H1 (cell line): ENCODE results near the gene KBTBD13. TPM values are rescaled to one million over a fixed set of nuclear protein-coding genes. Genes with fewer than 3 reads are reported as not detected.

ENCODE experiments used
- CTCF ChIA-PET: fragments of 300-600 bp; sonication (Branson Sonifier 250); formaldehyde crosslinking; loops from one replicate; lab custom pipeline; 2021; ENCODE audit not compliant: partially characterized antibody; lab: Charles Lee
- POLR2A ChIA-PET: fragments of 300-600 bp; sonication (Branson Sonifier 250); formaldehyde crosslinking; loops from one replicate; lab custom pipeline; 2021; ENCODE audit warnings: inconsistent platforms; ENCODE audit not compliant: partially characterized antibody; lab: Charles Lee
- DNase-seq, 2 experiments: peaks; one replicate each; pipeline versions ENCODE4 v3.0.0 to v3.0.0-alpha.2; 2010 to 2022; ENCODE audit warnings: low spot score in 2 of 2, low read depth in 1 of 2, mixed read lengths in 1 of 2
- FAIRE-seq: peaks from 2 replicates; lab custom pipeline; 2011; peaks lifted over from hg19 to GRCh38; lab: Jason Lieb, UNC
- H2AFZ ChIP-seq: 2 replicates; pipeline ENCODE4 v1.8.1; 2012; ENCODE audit warnings: low read length, inconsistent platforms
- H2AK5ac ChIP-seq: 2 replicates; pipeline ENCODE4 v1.6.1; 2013; ENCODE audit warnings: low read depth, low read length
- H2BK120ac ChIP-seq: replicated peaks from 2 replicates; pipeline ENCODE3; 2013; ENCODE audit warnings: low read depth, low read length, inconsistent platforms
- H2BK12ac ChIP-seq: 2 replicates; pipeline ENCODE4 v1.6.1; 2013; ENCODE audit warnings: low read depth, low read length
- H2BK15ac ChIP-seq: 2 replicates; pipeline ENCODE4 v1.6.1; 2013; ENCODE audit warnings: low read length
- H2BK20ac ChIP-seq: 2 replicates; pipeline ENCODE4 v1.6.1; 2013; ENCODE audit warnings: low read length
- H2BK5ac ChIP-seq: 2 replicates; pipeline ENCODE4 v1.6.1; 2013; ENCODE audit warnings: low read depth, low read length
- H3K14ac ChIP-seq: 2 replicates; pipeline ENCODE4 v1.6.1; 2013; ENCODE audit warnings: inconsistent platforms; ENCODE audit not compliant: insufficient read length
- H3K18ac ChIP-seq: 2 replicates; pipeline ENCODE4 v1.6.1; 2013; ENCODE audit warnings: low read length; ENCODE audit errors: extremely low read depth
- H3K23ac ChIP-seq: 2 replicates; pipeline ENCODE4 v1.6.1; 2013; ENCODE audit warnings: inconsistent platforms; ENCODE audit not compliant: insufficient read length
- H3K23me2 ChIP-seq: 2 replicates; pipeline ENCODE4 v1.6.1; 2013; ENCODE audit warnings: low read depth, low read length
- H3K27ac ChIP-seq: 2 replicates; pipeline ENCODE4 v1.6.1; 2011; ENCODE audit warnings: low read depth, low read length, inconsistent platforms
- H3K27me3 ChIP-seq, 4 experiments: replicated peaks in 1 of 4; 1 replicate in 1 of 4; 2 replicates in 3 of 4; pipeline versions ENCODE4 v1.6.1 to v1.8.1; 2011 to 2013; ENCODE audit warnings: low read length in 3 of 4, mild to moderate bottlenecking in 3 of 4, inconsistent platforms in 2 of 4, mixed read lengths in 2 of 4, moderate library complexity in 1 of 4; ENCODE audit not compliant: control insufficient read depth in 3 of 4, insufficient read depth in 3 of 4; ENCODE audit errors: extremely low read depth in 1 of 4
- H3K36me3 ChIP-seq, 4 experiments: 2 replicates each; pipeline versions ENCODE4 v1.6.1 to v1.8.1; 2011 to 2013; ENCODE audit warnings: mild to moderate bottlenecking in 4 of 4, low read length in 3 of 4, moderate library complexity in 2 of 4, control low read depth in 1 of 4, inconsistent platforms in 1 of 4; ENCODE audit not compliant: insufficient read depth in 4 of 4, control insufficient read depth in 2 of 4
- H3K4ac ChIP-seq: replicated peaks from 2 replicates; pipeline ENCODE3; 2013; ENCODE audit warnings: low read length, low read depth, mixed read lengths, inconsistent platforms; ENCODE audit not compliant: insufficient read length
- H3K4me1 ChIP-seq, 4 experiments: replicated peaks in 1 of 4; 1 replicate in 1 of 4; 2 replicates in 3 of 4; pipeline versions ENCODE4 v1.6.1 to v1.8.1; 2011 to 2013; ENCODE audit warnings: low read length in 3 of 4, inconsistent platforms in 2 of 4, mixed read lengths in 1 of 4; ENCODE audit not compliant: insufficient read depth in 4 of 4, control insufficient read depth in 3 of 4
- H3K4me2 ChIP-seq, 2 experiments: 2 replicates each; pipeline versions ENCODE4 v1.6.1 to v1.8.1; 2011 to 2013; ENCODE audit warnings: low read depth in 2 of 2, low read length in 2 of 2, control low read depth in 1 of 2, inconsistent platforms in 1 of 2, mild to moderate bottlenecking in 1 of 2; ENCODE audit not compliant: insufficient read depth in 1 of 2
- H3K4me3 ChIP-seq, 4 experiments: fragments of 200-600, 300-600 bp in 1 of 4; sonication (generic), shearing (Covaris generic), sonication (Bioruptor Twin) in 1 of 4; 2 replicates each; pipeline versions ENCODE4 v1.5.1 to v1.8.1; 2011 to 2016; ENCODE audit warnings: low read length in 4 of 4, low read depth in 3 of 4, control low read depth in 2 of 4, inconsistent platforms in 2 of 4, mild to moderate bottlenecking in 2 of 4, mixed read lengths in 1 of 4, moderate library complexity in 1 of 4; ENCODE audit not compliant: insufficient read depth in 2 of 4; ENCODE audit errors: extremely low read depth in 1 of 4
- H3K56ac ChIP-seq: replicated peaks from 2 replicates; pipeline ENCODE3; 2013; ENCODE audit warnings: low read depth, mild to moderate bottlenecking, mixed read lengths, low read length, inconsistent platforms; ENCODE audit not compliant: insufficient read length
- H3K79me1 ChIP-seq: 2 replicates; pipeline ENCODE4 v1.6.1; 2013; ENCODE audit warnings: low read depth, low read length, control low read depth
- H3K79me2 ChIP-seq, 2 experiments: 2 replicates each; pipeline versions ENCODE4 v1.6.1 to v1.8.1; 2012 to 2013; ENCODE audit warnings: low read length in 2 of 2, mild to moderate bottlenecking in 2 of 2, inconsistent platforms in 1 of 2; ENCODE audit not compliant: insufficient read depth in 2 of 2, control insufficient read depth in 1 of 2
- H3K9ac ChIP-seq, 4 experiments: replicated peaks in 1 of 4; 1 replicate in 1 of 4; 2 replicates in 3 of 4; pipeline versions ENCODE4 v1.6.1 to v1.8.1; 2011 to 2013; ENCODE audit warnings: low read depth in 3 of 4, low read length in 3 of 4, control low read depth in 2 of 4, mild to moderate bottlenecking in 2 of 4, moderate library complexity in 2 of 4, inconsistent platforms in 1 of 4; ENCODE audit errors: extremely low read depth in 1 of 4
- H3K9me3 ChIP-seq, 2 experiments: 2 replicates each; pipeline versions ENCODE4 v1.6.1 to v1.8.1; 2012 to 2013; ENCODE audit warnings: mild to moderate bottlenecking in 2 of 2, moderate library complexity in 2 of 2, control low read depth in 1 of 2, inconsistent platforms in 1 of 2, low read depth in 1 of 2, low read length in 1 of 2, mixed read lengths in 1 of 2; ENCODE audit not compliant: insufficient read depth in 2 of 2
- H4K20me1 ChIP-seq, 2 experiments: replicated peaks in 1 of 2; 2 replicates each; pipeline versions ENCODE3 to v1.8.1; 2011 to 2013; ENCODE audit warnings: inconsistent platforms in 2 of 2, low read length in 2 of 2, mild to moderate bottlenecking in 1 of 2; ENCODE audit not compliant: insufficient read depth in 2 of 2, control insufficient read depth in 1 of 2
- H4K5ac ChIP-seq: 2 replicates; pipeline ENCODE4 v1.6.1; 2013; ENCODE audit warnings: low read length, low read depth, mixed read lengths, inconsistent platforms; ENCODE audit not compliant: insufficient read length
- H4K8ac ChIP-seq: 2 replicates; pipeline ENCODE4 v1.8.0; 2013; ENCODE audit warnings: mild to moderate bottlenecking, moderate library complexity, low read length, inconsistent platforms; ENCODE audit not compliant: insufficient read depth; ENCODE audit errors: extremely low read depth
- H4K91ac ChIP-seq: replicated peaks from 2 replicates; pipeline ENCODE3; 2013; ENCODE audit warnings: low read length, mixed read lengths, inconsistent platforms; ENCODE audit not compliant: insufficient read length
- ATF2 ChIP-seq: IDR thresholded peaks from 2 replicates; pipeline ENCODE4 v1.6.1; 2012; ENCODE audit warnings: low read length, inconsistent platforms
- CEBPB ChIP-seq: IDR thresholded peaks from 2 replicates; pipeline ENCODE4 v1.6.1; 2012; ENCODE audit warnings: low read depth, low read length
- CHD1 ChIP-seq: IDR thresholded peaks from 2 replicates; pipeline ENCODE4 v1.6.1; 2012; ENCODE audit warnings: low read depth, low read length, improper control_type of control experiment
- FOSL1 ChIP-seq: IDR thresholded peaks from 2 replicates; pipeline ENCODE4 v1.6.1; 2011; ENCODE audit warnings: mild to moderate bottlenecking, low read depth, low read length, moderate library complexity; ENCODE audit not compliant: insufficient read depth
- NANOG ChIP-seq: IDR thresholded peaks from 2 replicates; pipeline ENCODE4 v1.6.1; 2011; ENCODE audit warnings: low read length, low read depth, mild to moderate bottlenecking, inconsistent platforms; ENCODE audit not compliant: insufficient read depth, poor library complexity, severe bottlenecking
- POLR2AphosphoS5 ChIP-seq: IDR thresholded peaks from 2 replicates; pipeline ENCODE4 v1.6.1; 2011; ENCODE audit warnings: low read depth, low read length
- POU5F1 ChIP-seq: IDR thresholded peaks from 2 replicates; pipeline ENCODE4 v1.6.1; 2011; ENCODE audit warnings: low read depth, mild to moderate bottlenecking, low read length, moderate library complexity
- RBBP5 ChIP-seq: IDR thresholded peaks from 2 replicates; pipeline ENCODE4 v1.7.1; 2012; ENCODE audit warnings: low read depth, mild to moderate bottlenecking, inconsistent platforms, low read length, moderate library complexity, borderline replicate concordance
- RFX5 ChIP-seq: IDR thresholded peaks from 2 replicates; pipeline ENCODE4 v1.6.1; 2011; ENCODE audit warnings: low read depth, low read length, improper control_type of control experiment, borderline replicate concordance
- SAP30 ChIP-seq: fragments of 300-600 bp; sonication (generic); IDR thresholded peaks from 2 replicates; pipeline ENCODE4 v1.7.1; 2012; ENCODE audit warnings: low read length, moderate library complexity, mild to moderate bottlenecking, inconsistent platforms; ENCODE audit not compliant: insufficient read depth, insufficient replicate concordance
- TAF1 ChIP-seq: IDR thresholded peaks from 2 replicates; pipeline ENCODE4 v1.6.1; 2011; ENCODE audit warnings: mild to moderate bottlenecking, low read depth, low read length
- TCF12 ChIP-seq: IDR thresholded peaks from 2 replicates; pipeline ENCODE4 v1.6.1; 2011; ENCODE audit warnings: low read depth, mild to moderate bottlenecking, low read length
- WGBS, 2 experiments: shearing (Covaris generic) in 1 of 2; methylation state at CpG; one replicate each; pipeline versions ENCODE4 v1.1.6 to v1.1.7; 2013 to 2015; ENCODE audit warnings: low lambda C conversion rate in 2 of 2, mixed read lengths in 2 of 2, inconsistent platforms in 1 of 2, low coverage in 1 of 2, missing lambda C conversion rate in 1 of 2; ENCODE audit not compliant: insufficient replicate concordance in 2 of 2, insufficient coverage in 1 of 2, insufficient read length in 1 of 2; ENCODE audit errors: extremely low coverage in 1 of 2, missing lambda C conversion rate in 1 of 2; 5-methylcytosine and 5-hydroxymethylcytosine counted together
- polyA plus RNA-seq, 7 experiments: library from polyadenylated mRNA; depleted of rRNA in 3 of 7; stranded (reverse) in 5 of 7; unstranded in 2 of 7; fragments of >200 nt in 5 of 7; fragments of 200-250 nt in 2 of 7; gene quantifications; 1 replicate in 5 of 7; 2 replicates in 1 of 7; 4 replicates in 1 of 7; pipeline versions ENCODE4 v1.2.1 to v1.2.3, GENCODE V29; 2011 to 2013; ENCODE audit warnings: missing spikeins in 2 of 7, mixed read lengths in 2 of 7
- total RNA-seq: library from RNA; stranded (reverse); fragmentation: NEBNext Ultra II Directional; extraction: Animal tissue kit (Norgen Biotek cat#: 25700); gene quantifications from 2 replicates; pipeline ENCODE4 v1.2.1, GENCODE V29; 2021

Gene KBTBD13
- total and polyA plus RNA-seq, 2 of the 8 experiments (the other 6 are each of a cell fraction or from before 2014, with no cell fraction given) = not detected

- ChIA-PET POLR2A (interaction anchor here (1.3 kb wide), 1 partner anchor 10 kb away, joined by 4 read pairs; no protein-coding TSS in a partner anchor), CTCF (interaction anchor here (3.7 to 32.9 kb wide), 3 partner anchors 13 to 39 kb away, joined by 18 to 1213 read pairs (median 82); partner anchors contain the start of genes RASL12 and SLC51B)
- DNase-seq (no peak), FAIRE-seq (no peak)
- H3K79me1 ChIP-seq = no peaks in the 10 kb centered on the region
- no peak overlapping the region for H3K4me2 ChIP-seq
- H2BK12ac ChIP-seq = no peak overlapping the region
- H3K56ac ChIP-seq = no peak overlapping the region
- no peaks in the 10 kb centered on the region; a peak in 1 of 4 replicates for H3K79me2 ChIP-seq
- no peak overlapping the region for H4K91ac ChIP-seq
- peaks cover 3% of the 10 kb centered on the region in 2 experiments; a peak in 2 of 4 replicates for H3K9me3 ChIP-seq
- H3K27ac ChIP-seq = no peak overlapping the region
- no peak overlapping the region for H2BK5ac ChIP-seq
- H3K18ac ChIP-seq = no peak overlapping the region
- H2AK5ac ChIP-seq = no peak overlapping the region
- no peak overlapping the region for H3K23ac ChIP-seq
- H3K4me1 ChIP-seq = peaks cover 3 to 12% (median 7%) of the 10 kb centered on the region in 4 experiments; a peak in 6 of 7 replicates
- no peak overlapping the region for H3K9ac ChIP-seq
- H2AFZ ChIP-seq = no peak overlapping the region
- 89% methylated on average over 3 of the region's 3 CpGs; no CpG with 5 or more reads in 1 of the 2 experiments for WGBS, 2 experiments
- H3K23me2 ChIP-seq = peaks cover under 1% of the 10 kb centered on the region; the same call in 1 of the 2 replicates
- no peaks in the 10 kb centered on the region for H3K36me3 ChIP-seq
- no peak overlapping the region for H4K5ac ChIP-seq
- H3K4me3 ChIP-seq = no peak overlapping the region
- H3K4ac ChIP-seq = no peak overlapping the region
- H2BK20ac ChIP-seq = no peak overlapping the region
- no peak overlapping the region for H2BK120ac ChIP-seq
- H3K27me3 ChIP-seq = peaks cover 0 to 1% (median under 1%) of the 10 kb centered on the region in 4 experiments; a peak in 2 of 7 replicates
- no peak overlapping the region for H4K8ac ChIP-seq
- no peaks in the 10 kb centered on the region for H4K20me1 ChIP-seq
- no peak overlapping the region for H2BK15ac ChIP-seq
- H3K14ac ChIP-seq = no peak overlapping the region
- no peak for TF ChIP-seq TAF1
- no peak for TF ChIP-seq CHD1
- TF ChIP-seq SAP30 = no peak
- TF ChIP-seq POLR2AphosphoS5 = no peak
- no peak for TF ChIP-seq CEBPB
- TF ChIP-seq RBBP5 = no peak
- no peak for TF ChIP-seq FOSL1
- no peak for TF ChIP-seq ATF2
- TF ChIP-seq NANOG = no peak
- TF ChIP-seq TCF12 = no peak
- TF ChIP-seq RFX5 = no peak
- no peak for TF ChIP-seq POU5F1
Observed at GRCh38 chr15:65072617-65073016, 3.9 kb upstream of the KBTBD13 start.
